ENCODE data around the gene EGLN3.

EGLN3 gene

DNA sequence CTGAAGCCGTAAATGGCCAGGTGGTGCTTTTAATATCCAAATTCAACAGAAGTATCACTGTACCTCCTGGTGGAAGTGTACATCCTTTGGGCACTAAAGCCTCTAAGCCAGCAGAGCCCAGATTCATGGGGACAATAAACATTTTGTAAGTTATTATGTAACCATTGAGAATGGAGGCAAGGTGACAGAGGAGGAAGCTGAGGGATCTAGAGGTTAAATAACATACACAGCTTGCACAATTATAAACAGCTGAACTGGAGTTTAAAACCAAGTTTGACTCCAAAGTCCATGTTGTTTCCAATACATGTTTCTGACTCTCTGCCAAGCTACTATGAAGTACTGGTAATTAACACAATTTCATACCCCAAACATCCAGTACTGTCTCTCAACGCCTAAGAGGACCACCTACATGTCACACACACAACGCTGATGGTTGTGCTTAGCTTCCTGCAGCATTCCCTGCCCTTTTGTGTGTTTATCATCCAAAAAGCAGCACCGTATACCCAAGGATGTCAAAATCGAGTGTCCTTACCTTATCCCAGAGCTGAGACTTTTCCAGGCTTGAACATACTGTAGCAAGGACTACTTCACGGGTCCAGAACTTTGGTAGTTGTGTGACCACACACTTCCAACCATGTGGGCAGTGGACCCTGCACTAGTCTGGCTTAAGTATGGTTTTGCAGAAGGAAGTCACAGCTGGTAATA is 41.3 kb downstream of the EGLN3 start:
- DNase-seq, result no peak

DNA sequence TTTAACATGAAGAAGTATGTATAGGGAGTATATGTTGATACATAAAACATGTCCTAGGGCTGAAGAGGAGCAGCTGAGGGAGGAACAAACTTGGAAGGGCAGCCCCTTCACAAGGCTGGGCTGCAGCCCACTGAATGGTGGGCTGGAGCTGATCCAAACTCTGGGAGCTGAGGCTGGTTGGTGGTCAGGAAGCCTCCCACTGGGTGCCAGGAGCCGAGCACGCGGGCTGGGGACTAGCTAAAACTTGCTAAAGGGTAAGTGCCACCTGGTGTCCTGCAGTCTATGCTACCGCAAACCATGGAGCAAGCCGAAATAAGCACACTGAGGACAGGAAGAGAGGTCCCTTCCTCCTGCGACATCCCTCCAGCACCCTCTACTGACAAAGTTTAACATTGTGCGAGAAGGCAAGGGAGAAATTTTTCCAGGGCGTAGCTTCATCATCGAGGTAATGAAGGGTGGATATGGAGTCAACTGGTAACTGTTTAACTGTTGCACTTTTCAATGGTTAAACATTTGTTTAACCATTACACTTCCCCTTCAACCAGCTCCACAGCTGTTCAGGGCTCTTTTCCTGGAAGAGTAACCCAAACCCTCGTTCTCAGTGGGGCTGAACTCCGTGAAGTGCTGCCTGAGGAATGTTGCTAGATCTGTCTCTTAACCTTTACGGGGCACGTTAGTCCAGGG is 42.2 kb downstream of the EGLN3 start:
- no peak for DNase-seq

DNA sequence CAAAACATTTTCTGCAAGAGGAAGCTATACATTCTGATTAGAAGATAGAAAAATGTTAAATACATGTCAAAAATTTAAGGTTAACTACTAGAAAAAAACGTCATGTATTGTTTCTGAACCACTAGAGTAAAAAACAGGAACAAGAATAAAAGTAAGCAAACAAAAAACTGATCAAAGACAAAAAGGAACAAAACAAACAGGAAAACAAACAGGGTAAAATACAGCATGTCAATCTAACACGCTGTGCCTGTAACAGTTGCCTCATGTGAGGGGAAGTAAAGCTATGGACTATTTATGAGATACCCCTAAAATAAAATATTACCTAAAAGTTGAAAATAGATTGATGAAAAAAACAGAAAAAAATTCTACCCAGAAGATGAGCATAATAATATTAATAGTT is 43.9 kb downstream of the EGLN3 start:
- DNase-seq, result no peak

DNA sequence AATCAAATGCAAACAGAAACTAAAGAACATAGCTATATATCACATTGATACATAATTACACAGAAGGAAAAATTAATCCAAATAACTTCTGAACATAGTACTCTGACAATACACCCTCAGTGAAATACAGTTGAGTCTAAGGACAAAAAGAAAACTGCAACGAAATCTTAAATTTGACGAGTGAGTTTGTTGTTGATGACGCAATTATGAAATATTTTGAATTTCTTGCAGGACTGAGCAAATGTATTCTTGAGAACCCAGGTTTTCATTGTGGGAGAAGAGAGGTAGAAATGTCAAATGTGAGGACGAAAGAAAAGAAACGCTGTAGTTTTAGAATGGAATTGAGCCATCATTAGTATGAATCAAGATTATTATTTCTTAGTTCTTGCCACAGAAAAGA is 46.3 kb downstream of the EGLN3 start:
- no peak for DNase-seq

DNA sequence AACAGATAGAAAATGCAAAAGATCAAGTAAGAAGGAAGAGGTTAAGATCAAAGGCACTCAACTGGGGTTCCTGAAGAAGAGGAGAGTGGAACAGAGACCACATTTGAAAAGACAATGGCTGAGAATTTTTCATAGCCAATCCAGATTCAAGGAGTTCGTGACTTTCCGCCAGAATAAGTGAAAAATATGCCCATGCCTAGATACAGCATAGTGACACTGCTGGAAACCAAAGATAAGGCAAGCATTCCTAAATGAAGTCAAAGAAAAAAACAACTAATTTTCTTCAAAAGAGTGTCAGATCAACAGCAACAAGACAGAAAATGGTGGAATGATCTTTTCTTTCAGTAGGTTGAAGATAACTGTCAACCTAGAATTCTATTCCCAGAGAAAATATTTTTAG is 47.5 kb downstream of the EGLN3 start:
- no peak for DNase-seq

DNA sequence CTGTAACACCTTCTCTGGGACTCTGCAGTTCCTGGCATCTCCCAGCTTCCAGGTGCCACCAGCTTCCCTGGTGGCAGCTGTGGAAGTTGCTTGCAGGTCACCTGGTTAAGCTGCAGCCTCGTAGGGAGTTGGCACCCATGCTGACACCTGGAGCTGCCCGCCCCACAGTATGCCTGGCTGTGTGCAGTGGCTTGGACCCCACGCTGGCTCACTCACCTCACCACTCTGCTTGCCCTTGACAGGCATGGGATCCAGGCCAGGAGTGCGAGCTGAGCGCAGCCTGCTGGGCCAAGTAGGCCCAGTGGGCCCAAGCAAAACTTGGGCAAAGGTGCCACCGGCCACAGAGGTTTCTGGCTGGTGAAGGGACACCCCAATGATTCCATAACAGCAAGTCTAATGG is 48.5 kb downstream of the EGLN3 start:
- DNase-seq, result no peak

DNA sequence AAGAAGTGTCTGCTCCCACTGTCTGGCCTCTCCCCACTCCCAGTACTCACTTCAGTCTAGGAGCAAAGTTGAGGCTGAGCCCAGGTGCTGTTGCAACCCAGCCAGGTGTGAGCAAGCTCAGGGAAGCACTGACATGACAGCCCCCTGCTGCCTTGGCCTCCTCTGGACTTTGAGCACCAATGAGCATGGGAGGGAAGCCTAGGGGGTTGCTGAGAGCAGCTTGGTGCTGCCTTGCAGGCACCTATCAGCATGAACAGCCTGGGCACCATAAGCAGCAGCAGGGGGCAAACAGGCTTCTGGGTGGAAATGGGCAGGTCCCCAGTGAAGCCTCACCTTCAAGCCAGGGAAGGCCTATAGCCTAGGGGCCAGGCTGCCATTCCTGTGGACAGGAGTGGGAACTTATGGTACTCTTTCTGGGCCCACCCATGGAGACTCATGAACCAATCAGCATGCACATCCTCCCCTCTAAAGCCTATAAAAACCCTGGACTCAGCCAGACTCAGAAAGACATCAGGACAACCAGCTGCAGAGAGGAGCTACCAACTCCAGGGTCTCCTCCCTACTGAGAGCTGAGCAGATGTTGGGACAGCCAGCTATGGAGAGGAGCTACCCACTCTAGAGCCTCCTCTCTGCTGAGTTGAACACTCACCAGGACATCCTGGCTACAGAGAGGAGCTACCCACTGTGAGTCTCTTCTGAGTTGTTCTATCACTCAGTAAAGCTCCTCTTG is 49.3 kb downstream of the EGLN3 start:
- DNase-seq, result no peak

DNA sequence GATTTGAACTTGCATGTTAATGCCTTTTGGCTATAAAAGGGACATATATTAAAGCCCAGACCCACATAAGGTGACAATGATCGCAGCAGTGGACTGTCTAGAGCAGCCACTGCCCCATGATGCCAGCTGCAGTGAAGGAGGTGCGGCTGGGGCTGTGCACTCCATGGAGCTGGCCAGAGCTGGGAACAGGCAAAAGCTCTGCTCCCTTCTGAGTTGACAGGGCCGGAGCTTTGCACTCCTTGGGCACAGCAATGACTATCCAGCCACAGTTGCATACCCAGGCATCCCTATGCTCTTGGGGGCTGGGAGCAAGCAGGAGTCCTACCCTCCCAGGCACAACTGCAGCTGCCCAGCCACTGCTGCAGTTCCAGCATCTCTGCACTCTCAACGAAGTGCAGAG is 50.2 kb downstream of the EGLN3 start:
- no peak for DNase-seq

DNA sequence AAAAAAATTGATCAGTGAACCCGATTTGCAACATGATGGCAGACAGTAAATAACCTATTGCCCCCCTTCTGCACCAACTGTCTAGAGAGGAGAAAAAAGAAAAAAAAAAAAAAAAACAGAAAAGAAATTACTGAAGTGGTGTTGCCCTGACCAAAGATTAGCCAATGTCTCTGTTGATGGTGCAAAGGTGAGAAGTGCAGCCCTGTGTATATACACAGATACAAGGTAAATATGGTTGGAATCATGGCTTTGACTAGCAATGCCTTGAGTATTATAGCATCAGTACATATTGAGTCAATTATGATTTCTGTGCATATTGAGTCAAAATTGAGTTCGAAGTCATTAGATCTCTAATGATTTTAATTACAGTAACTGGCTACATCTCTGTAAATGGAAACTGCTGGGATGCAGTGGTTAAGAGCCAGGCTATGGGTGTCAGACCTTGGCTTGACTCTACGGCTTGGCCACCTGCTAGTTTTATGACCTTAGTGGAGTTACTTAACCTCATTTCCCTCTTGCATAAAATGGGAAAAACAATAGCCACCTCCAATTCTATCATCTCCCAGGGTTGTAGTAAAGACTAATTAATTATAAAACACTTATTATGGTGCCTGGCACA is 51.0 kb downstream of the EGLN3 start:
- DNase-seq, result no peak

DNA sequence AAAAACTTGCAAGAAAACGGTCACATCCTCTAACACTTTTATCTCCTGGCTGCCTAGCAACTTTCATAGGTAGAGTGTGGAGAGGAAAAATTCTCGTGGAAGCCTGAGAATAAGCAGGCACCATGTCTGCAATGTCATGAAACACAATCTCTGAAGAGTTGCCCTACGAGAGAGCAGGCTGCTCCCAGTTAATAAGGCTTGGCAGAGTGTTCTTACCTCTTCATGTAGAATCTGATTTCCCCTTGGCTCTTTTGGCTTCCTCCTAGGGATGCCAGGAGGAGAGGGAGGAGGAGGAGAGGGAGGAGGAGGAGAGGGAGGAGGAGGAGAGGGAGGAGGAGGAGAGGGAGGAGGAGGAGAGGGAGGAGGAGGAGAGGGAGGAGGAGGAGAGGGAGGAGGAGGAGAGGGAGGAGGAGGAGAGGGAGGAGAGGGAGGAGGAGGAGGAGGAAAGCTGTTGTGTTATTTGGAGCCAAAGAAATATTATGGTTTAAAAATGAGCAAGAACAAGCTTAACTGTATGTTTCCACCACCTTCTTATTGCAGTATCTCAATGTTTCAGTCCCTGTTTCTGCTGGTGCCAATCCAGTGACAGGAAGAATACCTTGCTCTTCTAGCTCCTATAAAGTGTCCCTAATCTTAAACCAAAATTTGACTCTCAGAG is 52.9 kb downstream of the EGLN3 start:
- no peak for DNase-seq

DNA sequence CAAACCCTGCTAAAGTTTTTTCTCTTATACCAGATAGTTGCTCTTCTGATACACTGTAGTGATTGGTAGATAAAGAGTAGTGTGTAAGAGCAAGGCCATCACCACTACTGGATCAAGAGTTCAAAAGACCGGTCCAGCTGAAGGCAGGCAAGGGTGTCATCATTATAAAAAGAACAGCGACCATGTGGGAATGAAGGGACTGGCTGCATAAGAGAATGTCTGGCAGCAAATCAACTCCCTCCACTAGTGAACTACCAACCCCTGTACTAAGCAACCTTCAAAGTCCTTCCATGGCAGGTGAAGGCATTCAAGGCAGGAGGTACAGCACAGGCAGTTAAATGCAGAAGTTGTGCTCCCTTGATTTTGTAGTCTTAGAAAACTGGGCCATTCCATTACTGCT is 53.5 kb downstream of the EGLN3 start:
- DNase-seq, result no peak

DNA sequence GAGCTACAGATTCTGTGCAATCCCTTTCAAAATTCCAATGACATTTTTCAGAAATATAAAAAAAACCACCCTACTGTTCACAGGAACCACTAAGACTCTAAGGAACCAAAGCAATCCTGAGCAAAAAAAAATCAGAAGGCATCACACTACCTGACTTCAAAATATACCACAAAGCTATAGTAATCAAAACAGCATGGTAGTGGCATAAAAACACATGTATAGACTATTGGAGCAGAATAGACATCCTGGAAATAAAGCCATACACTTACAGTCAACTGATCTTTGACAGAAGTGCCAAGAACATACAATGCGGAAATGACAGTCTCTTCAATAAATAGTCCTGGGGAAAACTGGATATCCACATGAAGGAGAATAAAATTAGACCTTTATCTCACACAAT is 56.5 kb downstream of the EGLN3 start:
- no peak for DNase-seq

DNA sequence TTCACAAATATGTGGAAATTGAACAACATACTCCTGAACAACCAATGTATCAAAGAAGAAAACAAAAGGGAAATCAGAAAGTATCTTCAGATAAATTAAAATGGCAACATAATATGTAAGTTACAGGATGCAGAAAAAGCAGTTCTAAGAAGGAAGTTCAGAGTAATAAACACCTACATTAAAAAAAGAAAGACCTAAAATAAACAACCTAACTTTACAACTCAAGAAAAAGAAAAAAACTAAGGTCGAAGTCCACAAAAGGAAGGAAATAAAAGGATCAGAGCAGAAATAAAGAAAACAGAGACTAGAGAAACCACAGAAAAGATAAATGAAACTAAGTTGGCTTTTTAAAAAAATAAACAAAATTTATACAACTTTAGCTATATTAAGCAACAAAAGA is 59.2 kb downstream of the EGLN3 start:
- DNase-seq, result no peak

DNA sequence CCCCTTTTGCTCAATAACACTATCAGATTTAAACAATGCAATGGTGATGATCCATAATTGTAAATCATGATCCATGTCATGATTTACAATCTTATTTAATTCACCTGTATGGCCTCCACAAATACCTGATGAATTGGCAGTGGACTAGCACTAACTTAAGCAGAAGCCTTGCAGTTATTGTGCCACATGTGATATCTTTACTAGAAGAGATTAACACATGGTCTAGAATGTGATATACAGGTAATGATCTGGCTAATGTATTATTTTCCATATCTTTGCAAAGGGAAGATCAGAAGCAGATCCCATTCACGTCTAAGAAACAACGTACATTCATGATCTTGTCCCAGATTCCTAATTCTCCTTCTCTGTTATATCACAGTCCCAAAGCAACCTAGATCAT is 66.0 kb downstream of the EGLN3 start:
- DNase-seq, result no peak

DNA sequence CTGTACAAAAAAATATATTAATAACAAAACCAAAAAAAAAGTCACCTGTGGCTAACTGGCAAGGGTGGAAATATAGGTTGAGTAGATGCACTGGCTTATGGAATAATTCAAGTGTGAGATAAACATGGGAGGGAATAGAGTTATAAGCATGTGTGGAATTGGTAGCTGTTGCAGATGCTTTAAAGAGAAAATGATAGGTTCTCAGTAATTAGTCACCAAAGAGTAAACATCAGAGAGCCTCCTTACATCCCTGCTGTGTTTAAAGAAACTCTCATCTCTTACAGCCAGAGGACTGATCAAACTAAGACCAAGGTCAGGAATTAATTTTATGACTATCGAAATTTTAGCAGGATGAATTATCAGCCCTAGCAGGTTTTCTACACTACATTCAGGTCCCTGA is 70.5 kb downstream of the EGLN3 start:
- DNase-seq, result no peak

DNA sequence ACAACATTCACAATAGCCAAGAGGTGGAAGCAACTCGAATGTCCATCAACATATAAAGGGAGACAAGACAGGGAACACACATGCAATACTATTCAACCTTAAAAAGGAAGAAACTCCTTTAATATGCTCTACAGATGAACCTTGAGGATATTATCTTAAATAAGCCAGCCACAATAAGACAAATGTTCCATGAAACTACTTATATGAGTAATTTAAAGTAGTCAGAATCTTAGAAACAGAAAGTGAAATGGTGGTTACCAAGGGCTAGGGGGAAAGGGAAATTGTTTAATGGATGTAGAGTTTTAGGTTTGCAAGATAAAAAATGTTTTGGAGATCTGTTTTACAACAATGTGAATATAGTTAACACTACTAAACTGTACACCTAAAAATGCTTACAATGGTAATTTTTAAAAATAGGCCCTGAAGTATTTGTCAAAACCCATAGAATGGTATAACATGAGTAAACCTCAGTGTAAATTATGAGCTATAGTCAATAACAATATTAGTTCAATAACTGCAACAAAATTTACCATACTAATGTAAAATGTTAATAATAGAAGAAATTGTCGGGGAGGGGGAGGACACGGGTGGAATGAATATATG is 71.1 kb downstream of the EGLN3 start:
- no peak for DNase-seq

DNA sequence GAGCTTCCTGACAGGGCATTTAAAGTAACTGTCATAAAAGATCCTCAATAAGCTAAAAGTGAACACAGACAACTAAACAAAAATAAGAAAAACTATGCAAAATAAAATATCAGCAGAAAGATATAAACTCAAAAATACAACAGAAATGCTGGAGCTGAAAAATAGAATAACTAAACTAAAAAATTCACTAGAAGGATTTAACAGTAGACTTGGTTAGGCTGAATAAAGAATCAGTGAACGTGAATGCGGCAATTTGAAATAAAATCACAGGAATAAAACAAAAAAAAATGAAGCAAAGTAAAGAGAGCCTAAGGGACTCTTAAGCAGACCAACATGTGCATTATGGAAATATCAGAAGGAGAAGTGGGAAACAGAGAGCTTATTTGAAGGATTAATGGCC is 74.6 kb downstream of the EGLN3 start:
- DNase-seq, result no peak

All from CD4-positive, alpha-beta T cell treated with Interleukin-10 for 1 hour (primary cell).